Measurements from ENCODE around the gene PTPRJ. TPM values are rescaled to one million over a fixed set of nuclear protein-coding genes. Genes with fewer than 3 reads are reported as not detected.

Gene PTPRJ
- total and polyA plus RNA-seq, 2 of the 13 experiments (the other 11 are each of a cell fraction or from before 2014, with no cell fraction given): 1.0 to 1.2 TPM

DNA sequence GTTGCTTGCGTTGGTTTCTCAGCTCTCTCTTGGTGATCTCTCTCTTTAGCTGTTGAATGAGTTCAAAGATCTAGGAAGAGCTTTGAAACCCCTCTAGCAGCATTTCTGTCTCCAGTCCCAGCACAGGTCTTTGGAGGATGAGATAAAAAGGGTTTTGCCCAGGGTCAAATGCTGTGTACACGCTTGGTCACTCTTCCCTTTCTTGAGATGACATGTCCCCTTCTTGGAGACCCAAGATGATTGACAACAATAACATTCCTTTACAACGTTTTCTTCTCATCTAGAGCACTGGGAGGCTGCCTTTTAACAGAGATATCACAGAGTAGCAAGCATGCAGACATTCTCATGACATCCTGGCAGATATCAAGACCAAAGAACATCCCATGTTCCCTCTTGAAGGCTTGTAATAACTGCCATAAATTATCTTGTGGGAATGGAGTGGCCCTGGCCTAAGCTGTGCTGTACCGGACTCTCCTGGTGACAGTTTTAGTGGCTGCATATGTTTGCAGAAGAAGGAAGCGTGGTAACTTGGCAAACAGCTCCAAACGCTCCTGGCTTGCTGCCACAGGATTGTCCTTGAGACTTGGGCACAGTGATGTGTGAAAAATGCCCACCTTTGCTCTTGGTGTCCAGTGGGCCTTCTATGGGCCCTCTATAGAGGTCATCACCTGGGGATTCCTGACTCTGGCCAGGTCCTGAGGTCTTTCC is 107.8 kb downstream of the PTPRJ start (continued):
- TF ChIP-seq, protein P1, sequence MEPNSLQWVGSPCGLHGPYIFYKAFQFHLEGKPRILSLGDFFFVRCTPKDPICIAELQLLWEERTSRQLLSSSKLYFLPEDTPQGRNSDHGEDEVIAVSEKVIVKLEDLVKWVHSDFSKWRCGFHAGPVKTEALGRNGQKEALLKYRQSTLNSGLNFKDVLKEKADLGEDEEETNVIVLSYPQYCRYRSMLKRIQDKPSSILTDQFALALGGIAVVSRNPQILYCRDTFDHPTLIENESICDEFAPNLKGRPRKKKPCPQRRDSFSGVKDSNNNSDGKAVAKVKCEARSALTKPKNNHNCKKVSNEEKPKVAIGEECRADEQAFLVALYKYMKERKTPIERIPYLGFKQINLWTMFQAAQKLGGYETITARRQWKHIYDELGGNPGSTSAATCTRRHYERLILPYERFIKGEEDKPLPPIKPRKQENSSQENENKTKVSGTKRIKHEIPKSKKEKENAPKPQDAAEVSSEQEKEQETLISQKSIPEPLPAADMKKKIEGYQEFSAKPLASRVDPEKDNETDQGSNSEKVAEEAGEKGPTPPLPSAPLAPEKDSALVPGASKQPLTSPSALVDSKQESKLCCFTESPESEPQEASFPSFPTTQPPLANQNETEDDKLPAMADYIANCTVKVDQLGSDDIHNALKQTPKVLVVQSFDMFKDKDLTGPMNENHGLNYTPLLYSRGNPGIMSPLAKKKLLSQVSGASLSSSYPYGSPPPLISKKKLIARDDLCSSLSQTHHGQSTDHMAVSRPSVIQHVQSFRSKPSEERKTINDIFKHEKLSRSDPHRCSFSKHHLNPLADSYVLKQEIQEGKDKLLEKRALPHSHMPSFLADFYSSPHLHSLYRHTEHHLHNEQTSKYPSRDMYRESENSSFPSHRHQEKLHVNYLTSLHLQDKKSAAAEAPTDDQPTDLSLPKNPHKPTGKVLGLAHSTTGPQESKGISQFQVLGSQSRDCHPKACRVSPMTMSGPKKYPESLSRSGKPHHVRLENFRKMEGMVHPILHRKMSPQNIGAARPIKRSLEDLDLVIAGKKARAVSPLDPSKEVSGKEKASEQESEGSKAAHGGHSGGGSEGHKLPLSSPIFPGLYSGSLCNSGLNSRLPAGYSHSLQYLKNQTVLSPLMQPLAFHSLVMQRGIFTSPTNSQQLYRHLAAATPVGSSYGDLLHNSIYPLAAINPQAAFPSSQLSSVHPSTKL (CRISPR knock-in tag; IDR thresholded peaks at IDR 0.05): 0 out of 2 replicates have a peak, but pooled peaks have one; percentile 22
- TF ChIP-seq ATAD3A (CRISPR knock-in tag; IDR thresholded peaks at IDR 0.05) (no peak), TAF15 (IDR thresholded peaks at IDR 0.05; ENCODE audit: low read depth, low read length, poor library complexity, severe bottlenecking) (no peak), SP1 (IDR thresholded peaks at IDR 0.05) (no peak), SP1 (CRISPR knock-in tag; IDR thresholded peaks at IDR 0.05) (no peak), JUND (CRISPR knock-in tag; IDR thresholded peaks at IDR 0.05) (no peak), ZNF589 (CRISPR knock-in tag; conservative IDR thresholded peaks at IDR 0.05) (no peak), PAXIP1 (CRISPR knock-in tag; conservative IDR thresholded peaks at IDR 0.05) (0 out of 2 replicates have a peak, but pooled peaks have one; percentile 23), ZNF768 (CRISPR knock-in tag; IDR thresholded peaks at IDR 0.05) (no peak), ZNF577 (CRISPR knock-in tag; IDR thresholded peaks at IDR 0.05; ENCODE audit: borderline replicate concordance, low read depth) (no peak), TRIM22 (IDR thresholded peaks at IDR 0.05) (no peak), SALL1 (CRISPR knock-in tag; IDR thresholded peaks at IDR 0.05) (peak; percentile 21; the same call in 1 of the 2 replicates), NR2C2 (CRISPR knock-in tag; IDR thresholded peaks at IDR 0.05; ENCODE audit: borderline replicate concordance) (no peak), BRCA1 (CRISPR knock-in tag; IDR thresholded peaks at IDR 0.05) (no peak), ZNF550 (CRISPR knock-in tag; IDR thresholded peaks at IDR 0.05; ENCODE audit: borderline replicate concordance) (no peak), ELF3 (CRISPR knock-in tag; IDR thresholded peaks at IDR 0.05) (no peak)
- TF ChIP-seq, protein P2, sequence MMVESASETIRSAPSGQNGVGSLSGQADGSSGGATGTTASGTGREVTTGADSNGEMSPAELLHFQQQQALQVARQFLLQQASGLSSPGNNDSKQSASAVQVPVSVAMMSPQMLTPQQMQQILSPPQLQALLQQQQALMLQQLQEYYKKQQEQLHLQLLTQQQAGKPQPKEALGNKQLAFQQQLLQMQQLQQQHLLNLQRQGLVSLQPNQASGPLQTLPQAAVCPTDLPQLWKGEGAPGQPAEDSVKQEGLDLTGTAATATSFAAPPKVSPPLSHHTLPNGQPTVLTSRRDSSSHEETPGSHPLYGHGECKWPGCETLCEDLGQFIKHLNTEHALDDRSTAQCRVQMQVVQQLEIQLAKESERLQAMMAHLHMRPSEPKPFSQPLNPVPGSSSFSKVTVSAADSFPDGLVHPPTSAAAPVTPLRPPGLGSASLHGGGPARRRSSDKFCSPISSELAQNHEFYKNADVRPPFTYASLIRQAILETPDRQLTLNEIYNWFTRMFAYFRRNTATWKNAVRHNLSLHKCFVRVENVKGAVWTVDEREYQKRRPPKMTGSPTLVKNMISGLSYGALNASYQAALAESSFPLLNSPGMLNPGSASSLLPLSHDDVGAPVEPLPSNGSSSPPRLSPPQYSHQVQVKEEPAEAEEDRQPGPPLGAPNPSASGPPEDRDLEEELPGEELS (CRISPR knock-in tag; IDR thresholded peaks at IDR 0.05): no peak
- TF ChIP-seq, protein P3, sequence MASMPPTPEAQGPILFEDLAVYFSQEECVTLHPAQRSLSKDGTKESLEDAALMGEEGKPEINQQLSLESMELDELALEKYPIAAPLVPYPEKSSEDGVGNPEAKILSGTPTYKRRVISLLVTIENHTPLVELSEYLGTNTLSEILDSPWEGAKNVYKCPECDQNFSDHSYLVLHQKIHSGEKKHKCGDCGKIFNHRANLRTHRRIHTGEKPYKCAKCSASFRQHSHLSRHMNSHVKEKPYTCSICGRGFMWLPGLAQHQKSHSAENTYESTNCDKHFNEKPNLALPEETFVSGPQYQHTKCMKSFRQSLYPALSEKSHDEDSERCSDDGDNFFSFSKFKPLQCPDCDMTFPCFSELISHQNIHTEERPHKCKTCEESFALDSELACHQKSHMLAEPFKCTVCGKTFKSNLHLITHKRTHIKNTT (CRISPR knock-in tag; IDR thresholded peaks at IDR 0.05): no peak
